HepG2 (cell line): Measurements from ENCODE around the gene ABCB9. TPM values are rescaled to one million over a fixed set of nuclear protein-coding genes. Genes with fewer than 3 reads are reported as not detected.

Experiments
- CBX5 ChIP-seq: sonication (generic); formaldehyde crosslinking; IDR thresholded peaks from 2 replicates; pipeline ENCODE4 v1.4.0; 2020; ENCODE audit warnings: missing genetic modification reagents, borderline replicate concordance
- CEBPB ChIP-seq: IDR thresholded peaks from 2 replicates; pipeline ENCODE4 v1.6.1; 2011; ENCODE audit warnings: low read depth, low read length, improper control_type of control experiment, borderline replicate concordance
- GABPA ChIP-seq, 2 experiments: IDR thresholded peaks; 2 replicates each; pipeline ENCODE4 v1.6.1; 2011 to 2016; ENCODE audit warnings: low read depth in 2 of 2, low read length in 1 of 2, missing biosample characterization in 1 of 2, missing genetic modification characterization in 1 of 2
- SSRP1 ChIP-seq: IDR thresholded peaks from 2 replicates; pipeline ENCODE4 v1.6.1; 2016; ENCODE audit warnings: control low read depth
- ZMYM2 ChIP-seq: sonication (generic); formaldehyde crosslinking; IDR thresholded peaks from 2 replicates; pipeline ENCODE4 v1.8.0; 2022; ENCODE audit warnings: mild to moderate bottlenecking, missing genetic modification reagents
- ZMYM3 ChIP-seq: sonication (generic); formaldehyde crosslinking; IDR thresholded peaks from 2 replicates; pipeline ENCODE4 v1.5.1; 2020; ENCODE audit warnings: mild to moderate bottlenecking, missing genetic modification reagents
- ZNF619 ChIP-seq: sonication (generic); formaldehyde crosslinking; IDR thresholded peaks from 2 replicates; pipeline ENCODE4 v1.4.0; 2020; ENCODE audit warnings: mild to moderate bottlenecking, missing genetic modification reagents
- ZNF878 ChIP-seq: sonication (generic); formaldehyde crosslinking; IDR thresholded peaks from 2 replicates; pipeline ENCODE4 v1.8.1; 2023; ENCODE audit warnings: mild to moderate bottlenecking, missing genetic modification reagents, moderate library complexity
- polyA plus RNA-seq, 8 experiments: library from polyadenylated mRNA; depleted of rRNA in 3 of 8; stranded (reverse) in 7 of 8; unstranded in 1 of 8; fragments of >200 nt; fragmentation: Illumina TruSeq in 4 of 8; extraction: Trizol in 4 of 8; gene quantifications; 2 replicates each; pipeline versions ENCODE4 v1.2.1 to v1.2.3, GENCODE V29; 2011 to 2016; ENCODE audit warnings: low read depth in 4 of 8, missing spikeins in 1 of 8, mixed read lengths in 1 of 8; ENCODE audit not compliant: insufficient read depth in 1 of 8
- total RNA-seq, 5 experiments: library from RNA; depleted of rRNA; stranded (reverse); fragments of >200 nt; fragmentation: Illumina TruSeq; extraction: Trizol; gene quantifications; 2 replicates each; pipeline ENCODE4 v1.2.3, GENCODE V29; 2016; ENCODE audit warnings: low read depth in 1 of 5
- TF ChIP-seq, protein P1 (sequence below): sonication (generic); formaldehyde crosslinking; IDR thresholded peaks from 2 replicates; pipeline ENCODE4 v1.5.1; 2020; ENCODE audit warnings: missing genetic modification reagents, mild to moderate bottlenecking, borderline replicate concordance
- TF ChIP-seq, protein P2 (sequence below): sonication (generic); formaldehyde crosslinking; IDR thresholded peaks from 2 replicates; pipeline ENCODE4 v1.8.1; 2022; ENCODE audit warnings: low read depth, mild to moderate bottlenecking, missing genetic modification reagents
- TF ChIP-seq, protein P3 (sequence below): sonication (generic); formaldehyde crosslinking; IDR thresholded peaks from 2 replicates; pipeline ENCODE4 v1.5.1; 2020; ENCODE audit warnings: mild to moderate bottlenecking, missing genetic modification reagents, borderline replicate concordance
- TF ChIP-seq, protein P4 (sequence below): sonication (generic); formaldehyde crosslinking; IDR thresholded peaks from 2 replicates; pipeline ENCODE4 v1.4.0; 2020; ENCODE audit warnings: missing genetic modification reagents
- TF ChIP-seq, protein P5 (sequence below): IDR thresholded peaks from 2 replicates; pipeline ENCODE4 v1.6.1; 2016; ENCODE audit warnings: low read depth, control low read depth
- TF ChIP-seq, protein P6 (sequence below): IDR thresholded peaks from 2 replicates; pipeline ENCODE4 v1.6.1; 2018; ENCODE audit warnings: missing genetic modification reagents, mild to moderate bottlenecking, missing compliant biosample characterization
- TF ChIP-seq, protein P7 (sequence below): sonication (generic); formaldehyde crosslinking; IDR thresholded peaks from 2 replicates; pipeline ENCODE4 v1.8.1; 2023; ENCODE audit warnings: mild to moderate bottlenecking, missing genetic modification reagents

Gene ABCB9
- total and polyA plus RNA-seq, 2 of the 13 experiments (the other 11 are each of a cell fraction or from before 2014, with no cell fraction given): 5.1 to 6.0 TPM

DNA sequence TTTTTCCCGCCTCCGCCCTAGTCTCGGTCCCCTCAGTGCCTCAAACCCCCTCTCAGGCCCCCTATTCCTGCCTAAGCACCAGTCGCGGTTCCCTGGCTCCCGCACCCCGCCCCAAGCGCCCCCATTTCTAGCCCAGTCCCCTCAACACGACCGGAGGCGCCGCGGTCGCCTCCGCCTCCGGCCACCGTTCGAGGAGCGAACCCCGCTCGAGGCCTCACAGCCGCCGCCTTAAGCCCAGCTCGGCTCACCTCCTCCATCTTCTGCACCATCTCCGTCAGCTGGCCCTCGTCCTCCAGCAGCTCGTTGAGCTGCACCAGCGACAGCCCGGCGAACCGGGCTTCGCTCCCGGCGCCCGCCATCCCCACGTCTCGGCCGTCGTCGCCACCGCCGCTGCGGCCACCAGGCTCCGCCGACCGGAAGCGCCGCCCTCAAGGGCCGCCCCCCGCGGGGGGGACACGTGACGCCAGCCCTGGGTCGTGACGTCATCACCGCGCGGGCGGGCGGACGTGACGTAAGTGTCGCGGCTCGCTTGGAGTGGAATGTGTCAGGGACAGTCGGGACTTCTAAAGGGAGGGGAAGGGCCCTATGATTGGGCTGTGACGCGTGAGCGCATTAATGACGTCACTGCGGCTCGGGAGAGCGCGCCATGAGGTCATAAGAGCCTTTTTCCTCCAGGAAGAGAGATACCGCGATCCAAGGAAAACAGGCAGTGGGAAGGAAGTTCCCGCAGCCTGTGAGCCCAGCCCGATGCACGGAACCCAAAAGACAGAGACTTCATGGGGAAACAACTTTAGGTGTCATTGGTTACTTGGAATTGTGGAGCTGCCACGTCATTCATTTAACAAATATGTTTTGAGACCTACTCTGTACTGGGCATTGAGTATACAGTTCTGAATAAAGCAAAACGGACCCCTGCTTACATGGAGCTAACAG is 70.3 kb downstream of the ABCB9 start, which contains the start of gene VPS37B (continued):
- TF ChIP-seq, protein P1, sequence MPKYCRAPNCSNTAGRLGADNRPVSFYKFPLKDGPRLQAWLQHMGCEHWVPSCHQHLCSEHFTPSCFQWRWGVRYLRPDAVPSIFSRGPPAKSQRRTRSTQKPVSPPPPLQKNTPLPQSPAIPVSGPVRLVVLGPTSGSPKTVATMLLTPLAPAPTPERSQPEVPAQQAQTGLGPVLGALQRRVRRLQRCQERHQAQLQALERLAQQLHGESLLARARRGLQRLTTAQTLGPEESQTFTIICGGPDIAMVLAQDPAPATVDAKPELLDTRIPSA (CRISPR knock-in tag): no peak
- TF ChIP-seq SSRP1 (CRISPR knock-in tag): peak; percentile 57; the same call in 1 of the 2 replicates
- TF ChIP-seq ZMYM3 (CRISPR knock-in tag): no peak
- TF ChIP-seq, protein P2, sequence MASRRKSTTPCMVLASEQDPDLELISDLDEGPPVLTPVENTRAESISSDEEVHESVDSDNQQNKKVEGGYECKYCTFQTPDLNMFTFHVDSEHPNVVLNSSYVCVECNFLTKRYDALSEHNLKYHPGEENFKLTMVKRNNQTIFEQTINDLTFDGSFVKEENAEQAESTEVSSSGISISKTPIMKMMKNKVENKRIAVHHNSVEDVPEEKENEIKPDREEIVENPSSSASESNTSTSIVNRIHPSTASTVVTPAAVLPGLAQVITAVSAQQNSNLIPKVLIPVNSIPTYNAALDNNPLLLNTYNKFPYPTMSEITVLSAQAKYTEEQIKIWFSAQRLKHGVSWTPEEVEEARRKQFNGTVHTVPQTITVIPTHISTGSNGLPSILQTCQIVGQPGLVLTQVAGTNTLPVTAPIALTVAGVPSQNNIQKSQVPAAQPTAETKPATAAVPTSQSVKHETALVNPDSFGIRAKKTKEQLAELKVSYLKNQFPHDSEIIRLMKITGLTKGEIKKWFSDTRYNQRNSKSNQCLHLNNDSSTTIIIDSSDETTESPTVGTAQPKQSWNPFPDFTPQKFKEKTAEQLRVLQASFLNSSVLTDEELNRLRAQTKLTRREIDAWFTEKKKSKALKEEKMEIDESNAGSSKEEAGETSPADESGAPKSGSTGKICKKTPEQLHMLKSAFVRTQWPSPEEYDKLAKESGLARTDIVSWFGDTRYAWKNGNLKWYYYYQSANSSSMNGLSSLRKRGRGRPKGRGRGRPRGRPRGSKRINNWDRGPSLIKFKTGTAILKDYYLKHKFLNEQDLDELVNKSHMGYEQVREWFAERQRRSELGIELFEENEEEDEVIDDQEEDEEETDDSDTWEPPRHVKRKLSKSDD: peak; percentile 100
- TF ChIP-seq, protein P3, sequence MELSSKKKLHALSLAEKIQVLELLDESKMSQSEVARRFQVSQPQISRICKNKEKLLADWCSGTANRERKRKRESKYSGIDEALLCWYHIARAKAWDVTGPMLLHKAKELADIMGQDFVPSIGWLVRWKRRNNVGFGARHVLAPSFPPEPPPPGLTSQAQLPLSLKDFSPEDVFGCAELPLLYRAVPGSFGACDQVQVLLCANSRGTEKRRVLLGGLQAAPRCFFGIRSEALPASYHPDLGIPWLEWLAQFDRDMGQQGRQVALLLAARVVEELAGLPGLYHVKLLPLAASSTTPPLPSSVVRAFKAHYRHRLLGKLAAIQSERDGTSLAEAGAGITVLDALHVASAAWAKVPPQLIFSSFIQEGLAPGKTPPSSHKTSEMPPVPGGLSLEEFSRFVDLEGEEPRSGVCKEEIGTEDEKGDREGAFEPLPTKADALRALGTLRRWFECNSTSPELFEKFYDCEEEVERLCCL (CRISPR knock-in tag): no peak
- peak; percentile 71 for TF ChIP-seq GABPA (IDR thresholded peaks at IDR 0.05; ENCODE audit: low read depth, low read length)
- TF ChIP-seq GABPA (CRISPR knock-in tag; IDR thresholded peaks at IDR 0.05; ENCODE audit: low read depth): peak; percentile 84
- TF ChIP-seq, protein P4, sequence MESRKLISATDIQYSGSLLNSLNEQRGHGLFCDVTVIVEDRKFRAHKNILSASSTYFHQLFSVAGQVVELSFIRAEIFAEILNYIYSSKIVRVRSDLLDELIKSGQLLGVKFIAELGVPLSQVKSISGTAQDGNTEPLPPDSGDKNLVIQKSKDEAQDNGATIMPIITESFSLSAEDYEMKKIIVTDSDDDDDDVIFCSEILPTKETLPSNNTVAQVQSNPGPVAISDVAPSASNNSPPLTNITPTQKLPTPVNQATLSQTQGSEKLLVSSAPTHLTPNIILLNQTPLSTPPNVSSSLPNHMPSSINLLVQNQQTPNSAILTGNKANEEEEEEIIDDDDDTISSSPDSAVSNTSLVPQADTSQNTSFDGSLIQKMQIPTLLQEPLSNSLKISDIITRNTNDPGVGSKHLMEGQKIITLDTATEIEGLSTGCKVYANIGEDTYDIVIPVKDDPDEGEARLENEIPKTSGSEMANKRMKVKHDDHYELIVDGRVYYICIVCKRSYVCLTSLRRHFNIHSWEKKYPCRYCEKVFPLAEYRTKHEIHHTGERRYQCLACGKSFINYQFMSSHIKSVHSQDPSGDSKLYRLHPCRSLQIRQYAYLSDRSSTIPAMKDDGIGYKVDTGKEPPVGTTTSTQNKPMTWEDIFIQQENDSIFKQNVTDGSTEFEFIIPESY: no peak
- no peak for TF ChIP-seq ZNF619
- TF ChIP-seq, protein P5, sequence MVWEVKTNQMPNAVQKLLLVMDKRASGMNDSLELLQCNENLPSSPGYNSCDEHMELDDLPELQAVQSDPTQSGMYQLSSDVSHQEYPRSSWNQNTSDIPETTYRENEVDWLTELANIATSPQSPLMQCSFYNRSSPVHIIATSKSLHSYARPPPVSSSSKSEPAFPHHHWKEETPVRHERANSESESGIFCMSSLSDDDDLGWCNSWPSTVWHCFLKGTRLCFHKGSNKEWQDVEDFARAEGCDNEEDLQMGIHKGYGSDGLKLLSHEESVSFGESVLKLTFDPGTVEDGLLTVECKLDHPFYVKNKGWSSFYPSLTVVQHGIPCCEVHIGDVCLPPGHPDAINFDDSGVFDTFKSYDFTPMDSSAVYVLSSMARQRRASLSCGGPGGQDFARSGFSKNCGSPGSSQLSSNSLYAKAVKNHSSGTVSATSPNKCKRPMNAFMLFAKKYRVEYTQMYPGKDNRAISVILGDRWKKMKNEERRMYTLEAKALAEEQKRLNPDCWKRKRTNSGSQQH (CRISPR knock-in tag): no peak
- TF ChIP-seq ZMYM2 (CRISPR knock-in tag): peak; percentile 71
- no peak for TF ChIP-seq ZNF878 (CRISPR knock-in tag)
- TF ChIP-seq, protein P6, sequence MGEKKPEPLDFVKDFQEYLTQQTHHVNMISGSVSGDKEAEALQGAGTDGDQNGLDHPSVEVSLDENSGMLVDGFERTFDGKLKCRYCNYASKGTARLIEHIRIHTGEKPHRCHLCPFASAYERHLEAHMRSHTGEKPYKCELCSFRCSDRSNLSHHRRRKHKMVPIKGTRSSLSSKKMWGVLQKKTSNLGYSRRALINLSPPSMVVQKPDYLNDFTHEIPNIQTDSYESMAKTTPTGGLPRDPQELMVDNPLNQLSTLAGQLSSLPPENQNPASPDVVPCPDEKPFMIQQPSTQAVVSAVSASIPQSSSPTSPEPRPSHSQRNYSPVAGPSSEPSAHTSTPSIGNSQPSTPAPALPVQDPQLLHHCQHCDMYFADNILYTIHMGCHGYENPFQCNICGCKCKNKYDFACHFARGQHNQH: 0 out of 2 replicates have a peak, but pooled peaks have one; percentile 20
- TF ChIP-seq, protein P7, sequence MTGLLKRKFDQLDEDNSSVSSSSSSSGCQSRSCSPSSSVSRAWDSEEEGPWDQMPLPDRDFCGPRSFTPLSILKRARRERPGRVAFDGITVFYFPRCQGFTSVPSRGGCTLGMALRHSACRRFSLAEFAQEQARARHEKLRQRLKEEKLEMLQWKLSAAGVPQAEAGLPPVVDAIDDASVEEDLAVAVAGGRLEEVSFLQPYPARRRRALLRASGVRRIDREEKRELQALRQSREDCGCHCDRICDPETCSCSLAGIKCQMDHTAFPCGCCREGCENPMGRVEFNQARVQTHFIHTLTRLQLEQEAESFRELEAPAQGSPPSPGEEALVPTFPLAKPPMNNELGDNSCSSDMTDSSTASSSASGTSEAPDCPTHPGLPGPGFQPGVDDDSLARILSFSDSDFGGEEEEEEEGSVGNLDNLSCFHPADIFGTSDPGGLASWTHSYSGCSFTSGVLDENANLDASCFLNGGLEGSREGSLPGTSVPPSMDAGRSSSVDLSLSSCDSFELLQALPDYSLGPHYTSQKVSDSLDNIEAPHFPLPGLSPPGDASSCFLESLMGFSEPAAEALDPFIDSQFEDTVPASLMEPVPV (CRISPR knock-in tag): 0 out of 2 replicates have a peak, but pooled peaks have one; percentile 26
- peak; percentile 24; the same call in 1 of the 2 replicates for TF ChIP-seq CEBPB
- no peak for TF ChIP-seq CBX5
